SU-DHL-6 (cell line): ENCODE results near the gene UGP2.

Experiments
- H2AFZ ChIP-seq: fragments of 200-600 bp; sonication (generic); 2 replicates; pipeline ENCODE4 v1.6.1; 2014; ENCODE audit warnings: low read depth, mild to moderate bottlenecking, moderate library complexity, mixed read lengths, antibody characterized with exemption, low read length; ENCODE audit not compliant: severe bottlenecking
- H3F3A ChIP-seq: fragments of 200-600 bp; shearing (Covaris generic); 2 replicates; pipeline ENCODE4 v1.6.0; 2016; ENCODE audit warnings: antibody characterized with exemption, mild to moderate bottlenecking; ENCODE audit not compliant: insufficient read depth
- H3K27ac ChIP-seq: fragments of 200-600 bp; sonication (generic); 2 replicates; pipeline ENCODE4 v1.5.1; 2016; ENCODE audit warnings: low read depth, mild to moderate bottlenecking, low read length, moderate library complexity, mixed read lengths
- H3K27me3 ChIP-seq: fragments of 200-600 bp; sonication (generic), shearing (Covaris generic); 2 replicates; pipeline ENCODE4 v1.6.0; 2014; ENCODE audit warnings: mild to moderate bottlenecking, low read length
- H3K36me3 ChIP-seq: fragments of 200-600 bp; sonication (generic); 2 replicates; pipeline ENCODE4 v1.6.1; 2014; ENCODE audit warnings: mild to moderate bottlenecking, low read length, mixed read lengths
- H3K4me2 ChIP-seq: fragments of 300-600, 200-600 bp; shearing (Covaris generic), sonication (generic); 2 replicates; pipeline ENCODE4 v1.6.0; 2014; ENCODE audit warnings: low read length, low read depth, mild to moderate bottlenecking; ENCODE audit not compliant: poor library complexity, severe bottlenecking
- H3K4me3 ChIP-seq: fragments of 200-600 bp; sonication (generic); 2 replicates; pipeline ENCODE4 v1.5.1; 2014; ENCODE audit warnings: antibody characterized with exemption, low read length, mild to moderate bottlenecking, mixed read lengths; ENCODE audit not compliant: insufficient read depth, poor library complexity, severe bottlenecking
- H3K79me2 ChIP-seq: fragments of 200-600 bp; sonication (generic); 2 replicates; pipeline ENCODE4 v1.6.1; 2014; ENCODE audit warnings: mild to moderate bottlenecking, low read length, moderate library complexity; ENCODE audit not compliant: insufficient read depth
- H3K9ac ChIP-seq: fragments of 200-600 bp; sonication (generic); 2 replicates; pipeline ENCODE4 v1.7.0; 2014; ENCODE audit warnings: mild to moderate bottlenecking, low read length
- H3K9me2 ChIP-seq: fragments of 200-600 bp; sonication (generic); replicated peaks from 2 replicates; pipeline ENCODE4 v1.6.1; 2014; ENCODE audit warnings: low read length; ENCODE audit not compliant: insufficient read depth
- H3K9me3 ChIP-seq: fragments of 200-600 bp; sonication (generic); 2 replicates; pipeline ENCODE4 v1.6.1; 2014; ENCODE audit warnings: low read length, mixed read lengths; ENCODE audit not compliant: insufficient read depth
- H4K20me1 ChIP-seq: fragments of 200-600 bp; sonication (generic); 2 replicates; pipeline ENCODE4 v1.6.1; 2014; ENCODE audit warnings: low read depth, mild to moderate bottlenecking, antibody characterized with exemption, low read length, moderate library complexity, mixed read lengths
- EZH2phosphoT487 ChIP-seq: fragments of 200-600 bp; sonication (generic), shearing (Covaris generic); conservative IDR thresholded peaks from 2 replicates; pipeline ENCODE4 v1.6.1; 2018; ENCODE audit warnings: mild to moderate bottlenecking, antibody characterized with exemption, low read length, moderate library complexity, mixed read lengths
- TF ChIP-seq, protein P1 (sequence below): fragments of 200-600 bp; sonication (generic); IDR thresholded peaks from one replicate; pipeline ENCODE4 v1.5.1; 2017; ENCODE audit warnings: antibody characterized with exemption, mild to moderate bottlenecking, low read length, moderate library complexity; ENCODE audit not compliant: insufficient read depth, poor library complexity, severe bottlenecking

UGP2 gene

GRCh38 chr2:63880625-63881024 lies 38.9 kb downstream of the UGP2 start:
- no peaks in the 10 kb centered on the region for H3K9me2 ChIP-seq
- TF ChIP-seq EZH2phosphoT487 = no peak
- TF ChIP-seq, protein P1, sequence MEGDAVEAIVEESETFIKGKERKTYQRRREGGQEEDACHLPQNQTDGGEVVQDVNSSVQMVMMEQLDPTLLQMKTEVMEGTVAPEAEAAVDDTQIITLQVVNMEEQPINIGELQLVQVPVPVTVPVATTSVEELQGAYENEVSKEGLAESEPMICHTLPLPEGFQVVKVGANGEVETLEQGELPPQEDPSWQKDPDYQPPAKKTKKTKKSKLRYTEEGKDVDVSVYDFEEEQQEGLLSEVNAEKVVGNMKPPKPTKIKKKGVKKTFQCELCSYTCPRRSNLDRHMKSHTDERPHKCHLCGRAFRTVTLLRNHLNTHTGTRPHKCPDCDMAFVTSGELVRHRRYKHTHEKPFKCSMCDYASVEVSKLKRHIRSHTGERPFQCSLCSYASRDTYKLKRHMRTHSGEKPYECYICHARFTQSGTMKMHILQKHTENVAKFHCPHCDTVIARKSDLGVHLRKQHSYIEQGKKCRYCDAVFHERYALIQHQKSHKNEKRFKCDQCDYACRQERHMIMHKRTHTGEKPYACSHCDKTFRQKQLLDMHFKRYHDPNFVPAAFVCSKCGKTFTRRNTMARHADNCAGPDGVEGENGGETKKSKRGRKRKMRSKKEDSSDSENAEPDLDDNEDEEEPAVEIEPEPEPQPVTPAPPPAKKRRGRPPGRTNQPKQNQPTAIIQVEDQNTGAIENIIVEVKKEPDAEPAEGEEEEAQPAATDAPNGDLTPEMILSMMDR = no peak
- H3K36me3 ChIP-seq = peaks cover 9% of the 10 kb centered on the region; the same call in 1 of the 2 replicates

GRCh38 chr2:63881205-63881604 lies 39.5 kb downstream of the UGP2 start:
- Histone ChIP-seq H3F3A (peaks cover 7% of the 10 kb centered on the region), H2AFZ (no peak overlapping the region), H3K79me2 (peaks cover 9% of the 10 kb centered on the region; the same call in 1 of the 2 replicates), H3K4me3 (no peak overlapping the region), H3K36me3 (peaks cover 13% of the 10 kb centered on the region; the same call in 1 of the 2 replicates), H3K9ac (no peak overlapping the region), H4K20me1 (no peaks in the 10 kb centered on the region), H3K9me2 (no peaks in the 10 kb centered on the region), H3K4me2 (no peak overlapping the region), H3K9me3 (no peaks in the 10 kb centered on the region), H3K27me3 (no peaks in the 10 kb centered on the region), H3K27ac (no peak overlapping the region)
- TF ChIP-seq, protein P1 = no peak
- TF ChIP-seq EZH2phosphoT487 = no peak

More at GRCh38 chr2:63880625-63881024, 38.9 kb downstream of the UGP2 start:
- Histone ChIP-seq H3K4me2 (no peak overlapping the region), H3F3A (peaks cover 4% of the 10 kb centered on the region; the same call in 1 of the 2 replicates), H3K79me2 (peaks cover 10% of the 10 kb centered on the region; the same call in 1 of the 2 replicates), H4K20me1 (no peaks in the 10 kb centered on the region), H3K27ac (no peak overlapping the region), H3K27me3 (no peaks in the 10 kb centered on the region), H2AFZ (no peak overlapping the region), H3K9me3 (no peaks in the 10 kb centered on the region), H3K9ac (no peak overlapping the region), H3K4me3 (no peak overlapping the region)

DNA sequence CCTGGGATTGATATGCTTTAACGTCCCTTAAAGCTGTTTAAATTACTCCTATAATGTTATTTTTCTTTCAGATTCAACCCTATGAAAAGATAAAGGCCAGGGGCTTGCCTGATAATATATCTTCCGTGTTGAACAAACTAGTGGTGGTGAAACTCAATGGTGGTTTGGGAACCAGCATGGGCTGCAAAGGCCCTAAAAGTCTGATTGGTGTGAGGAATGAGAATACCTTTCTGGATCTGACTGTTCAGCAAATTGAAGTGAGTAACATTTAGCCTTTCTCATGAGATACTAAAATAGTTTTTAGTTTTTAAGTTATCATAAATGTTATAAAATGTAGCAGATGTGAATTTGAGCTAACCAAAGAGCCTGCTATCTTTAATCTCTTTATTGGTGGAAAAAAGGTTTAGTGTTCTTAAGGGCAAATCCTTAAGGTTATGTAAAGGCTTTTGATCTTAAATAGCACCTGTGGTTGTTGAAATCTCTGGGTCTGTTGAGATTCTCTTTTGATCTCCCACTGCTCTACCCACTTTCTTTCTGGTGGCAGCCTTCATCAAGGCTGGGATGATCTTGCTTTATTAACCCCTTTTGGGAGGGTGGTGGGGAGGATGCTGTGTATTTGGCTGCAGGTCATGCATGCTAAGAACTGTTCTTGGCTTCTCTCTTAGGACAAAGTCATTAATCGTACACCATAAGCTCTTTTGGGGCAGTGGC lies 40.9 kb downstream of the UGP2 start:
- H3K4me3 ChIP-seq = no peak overlapping the region
- peaks cover 7% of the 10 kb centered on the region for H3F3A ChIP-seq
- no peak overlapping the region for H3K4me2 ChIP-seq
- peaks cover 6% of the 10 kb centered on the region; the same call in 1 of the 2 replicates for H3K79me2 ChIP-seq
- no peaks in the 10 kb centered on the region for H3K27me3 ChIP-seq
- peaks cover 13% of the 10 kb centered on the region; the same call in 1 of the 2 replicates for H3K36me3 ChIP-seq
- no peak overlapping the region for H3K27ac ChIP-seq
- H3K9me3 ChIP-seq = no peaks in the 10 kb centered on the region
- no peaks in the 10 kb centered on the region for H4K20me1 ChIP-seq
- no peak overlapping the region for H3K9ac ChIP-seq
- H2AFZ ChIP-seq = no peak overlapping the region
- no peaks in the 10 kb centered on the region for H3K9me2 ChIP-seq
- TF ChIP-seq EZH2phosphoT487 = no peak
- TF ChIP-seq, protein P1 = no peak
